GM04504 (cell line): ENCODE data around the gene WSB2.
A peak's percentile ranks its signal among the peaks of the same experiment; 100 is the strongest.
"Not testable (repeated sequence)": the region's sequence is repeated elsewhere in the genome, so short reads cannot be mapped to it uniquely, and the experiment has no call there.

Experiments
- DNase-seq: peaks from one replicate; pipeline ENCODE4 v3.0.0-alpha.2; 2012; ENCODE audit warnings: low read depth

WSB2 gene

DNA sequence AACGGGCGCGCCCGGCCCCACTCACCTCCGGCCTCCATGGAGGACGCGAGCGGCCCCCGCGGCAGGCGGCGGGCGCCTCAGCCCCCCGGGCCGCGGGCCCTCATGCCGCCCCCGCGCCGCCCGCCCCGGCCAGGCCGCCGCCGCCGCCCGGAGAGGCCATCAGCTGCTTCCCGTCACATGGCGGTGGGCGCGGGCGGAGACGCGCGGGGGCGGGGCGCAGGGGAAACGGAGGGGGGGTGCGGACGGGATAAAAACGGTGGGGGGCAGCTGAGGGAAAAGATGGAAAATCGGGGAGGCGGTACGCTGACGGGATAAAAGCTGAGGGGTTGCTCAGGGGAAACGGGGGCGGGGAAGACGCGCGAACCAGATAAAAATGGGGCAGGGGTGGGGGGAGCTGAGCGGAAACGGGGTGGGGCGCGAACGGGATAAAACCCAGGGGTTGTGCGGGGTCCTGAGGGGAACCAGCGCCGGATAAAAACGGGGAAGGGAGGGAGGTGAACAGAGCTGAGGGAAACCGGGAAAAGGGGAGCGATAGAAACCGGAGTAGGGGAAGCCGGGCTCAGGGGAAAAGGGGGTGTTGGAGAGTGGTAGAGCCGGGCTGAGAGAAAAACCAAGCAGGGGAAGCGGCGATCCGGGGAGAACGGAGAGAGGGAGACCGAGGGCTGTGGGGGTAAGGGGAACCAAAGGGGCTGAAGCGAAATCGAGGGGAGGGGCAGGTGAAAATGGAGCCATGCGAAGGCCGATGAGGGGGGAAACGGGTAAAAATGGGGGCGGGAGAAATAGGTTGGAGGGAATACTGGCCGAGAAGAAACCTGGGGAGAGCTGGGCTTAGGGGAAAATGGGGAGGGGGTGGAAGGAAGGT is at the start of gene WSB2:
TSS of gene WSB2 (minus strand) at position 169 of the 862 bp plus-strand sequence. CDS start at position 38, 131 bp downstream.
- DNase-seq: no peak

DNA sequence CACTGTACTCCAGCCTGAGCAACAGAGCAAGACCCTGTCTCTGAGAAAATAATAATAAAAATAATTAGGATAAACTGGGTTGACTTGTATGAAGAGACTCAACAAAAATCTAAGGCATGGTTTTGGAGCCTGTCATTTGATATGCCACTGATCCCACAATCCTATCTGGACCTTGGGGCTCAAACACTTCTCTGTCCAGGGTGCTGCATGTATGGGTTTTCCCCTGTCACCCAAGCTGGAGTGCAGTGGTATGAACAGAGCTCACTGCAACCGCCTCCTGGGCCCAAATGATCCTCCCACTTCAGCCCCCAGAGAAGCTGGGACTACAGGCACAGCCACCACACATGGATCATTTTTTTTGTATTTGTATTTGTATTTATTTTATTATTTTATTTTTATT is 48.1 kb upstream of the WSB2 start:
- no peak for DNase-seq

DNA sequence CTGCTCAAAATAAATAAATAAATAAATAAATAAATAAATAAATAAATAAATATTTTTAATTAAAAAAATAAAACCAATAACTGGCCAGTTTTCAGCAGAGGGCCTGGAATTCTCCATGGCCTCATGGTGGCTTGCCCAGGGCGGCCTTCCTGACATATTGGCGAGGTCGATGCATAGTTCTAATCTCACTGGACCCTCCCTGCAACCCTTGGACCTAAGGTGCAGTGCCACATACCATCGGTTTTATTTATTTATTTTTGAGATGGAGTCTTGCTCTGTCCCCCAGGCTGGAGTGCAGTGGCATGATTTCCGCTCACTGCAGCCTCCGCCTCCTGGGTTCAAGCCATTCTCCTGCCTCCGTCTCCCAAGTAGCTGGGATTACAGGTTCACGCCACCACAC is 46.7 kb upstream of the WSB2 start:
- no peak for DNase-seq

DNA sequence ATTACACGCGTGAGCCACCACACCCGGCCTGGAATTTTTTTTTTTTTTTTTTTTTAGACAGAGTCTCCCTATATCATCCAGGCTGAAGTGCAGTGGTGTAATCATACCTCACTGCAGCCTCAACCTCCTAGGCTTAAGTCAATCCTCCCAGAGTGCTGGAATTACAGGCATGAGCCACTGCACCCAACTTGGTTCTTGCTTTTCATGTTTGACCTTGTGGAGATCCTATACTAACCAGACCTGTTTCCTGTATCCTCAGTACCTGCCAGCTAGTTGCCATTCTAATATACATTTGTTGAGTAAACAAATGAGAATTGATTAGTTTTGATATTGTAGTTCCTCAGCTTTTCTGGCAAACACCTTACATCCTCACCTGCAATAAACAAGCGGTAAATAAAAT is 46.0 kb upstream of the WSB2 start:
- DNase-seq: no peak

DNA sequence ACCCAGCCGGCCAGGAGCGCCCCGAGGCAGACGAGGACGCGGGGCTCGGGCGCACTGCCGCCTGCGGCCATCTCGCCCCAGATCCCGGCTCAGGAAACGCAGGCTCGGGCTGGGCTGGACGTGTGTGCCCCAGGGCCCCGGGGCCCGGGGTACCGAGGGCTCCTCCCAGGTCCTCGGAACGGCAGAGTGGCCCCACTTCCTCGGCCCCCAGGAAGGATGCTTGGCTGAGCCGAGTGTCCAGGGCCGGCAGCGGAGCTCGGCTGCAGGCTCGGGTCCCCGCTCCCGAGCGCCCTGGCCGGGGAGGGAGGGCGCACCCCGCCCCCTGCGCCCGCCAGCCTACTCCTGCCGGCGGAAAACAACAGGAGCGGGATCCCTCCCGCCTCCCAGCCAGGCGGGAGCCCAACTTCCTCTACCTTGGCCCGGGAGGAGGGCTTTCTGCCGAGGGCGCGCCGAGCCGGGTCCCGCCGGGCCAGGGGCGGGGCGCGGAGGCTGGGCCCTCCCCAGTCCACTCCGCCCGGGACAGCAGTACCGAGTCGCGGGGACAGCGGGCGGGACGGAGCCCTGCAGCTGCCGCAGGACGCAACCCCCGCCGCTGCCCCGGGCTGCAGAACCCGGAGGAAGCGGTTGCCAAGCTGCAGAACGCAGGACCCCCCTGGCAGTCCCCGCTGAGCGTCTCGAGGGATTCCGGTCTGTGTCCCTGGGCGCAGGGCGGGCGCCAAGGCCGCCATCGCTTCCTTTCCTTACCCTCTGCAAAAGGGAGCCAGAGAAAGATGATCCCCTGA is 42.8 kb upstream of the WSB2 start, which contains the start of gene VSIG10:
TSS of gene VSIG10 (minus strand) at position 411 of the 782 bp plus-strand sequence. CDS start at position 71, 340 bp downstream.
- peak; percentile 51 for DNase-seq

DNA sequence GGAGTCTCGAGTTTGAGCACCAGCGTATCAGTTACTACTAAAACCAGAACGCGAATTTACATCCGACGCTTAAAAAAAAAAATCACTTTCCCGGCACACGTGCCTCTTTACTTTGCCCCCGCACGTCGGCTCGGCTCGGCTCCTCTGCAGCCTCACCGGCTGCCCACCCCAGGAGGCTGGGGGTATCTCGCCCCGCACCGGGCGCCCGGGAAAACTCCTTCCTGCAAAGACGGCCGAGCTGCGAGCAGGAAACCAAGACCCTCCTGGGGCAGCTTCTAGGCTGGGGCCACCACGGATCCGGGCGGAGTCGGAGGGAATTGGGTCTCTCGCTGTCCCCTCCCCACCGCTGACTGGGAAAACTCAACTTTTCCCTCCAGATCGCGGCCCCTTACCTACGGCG is 42.2 kb upstream of the WSB2 start:
- no peak for DNase-seq

DNA sequence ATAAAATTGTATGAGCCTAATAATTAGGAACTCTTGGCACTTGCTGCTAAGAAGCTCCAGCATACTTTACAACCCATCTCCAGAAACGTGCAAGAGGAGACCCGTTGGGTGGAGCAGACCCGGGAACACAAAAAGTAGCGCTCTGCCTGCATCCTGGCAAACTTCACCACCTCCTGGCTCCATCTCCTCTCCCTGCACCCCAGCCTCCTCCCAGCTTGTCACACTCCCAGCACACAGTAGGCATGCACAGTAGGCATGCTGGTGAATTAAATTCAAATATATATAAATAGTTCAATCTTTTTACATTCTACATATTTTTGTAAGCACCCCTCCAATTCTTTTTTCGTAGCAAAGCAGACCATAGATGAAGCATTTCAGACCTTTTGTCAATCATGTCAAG is 41.6 kb upstream of the WSB2 start:
- no peak for DNase-seq

DNA sequence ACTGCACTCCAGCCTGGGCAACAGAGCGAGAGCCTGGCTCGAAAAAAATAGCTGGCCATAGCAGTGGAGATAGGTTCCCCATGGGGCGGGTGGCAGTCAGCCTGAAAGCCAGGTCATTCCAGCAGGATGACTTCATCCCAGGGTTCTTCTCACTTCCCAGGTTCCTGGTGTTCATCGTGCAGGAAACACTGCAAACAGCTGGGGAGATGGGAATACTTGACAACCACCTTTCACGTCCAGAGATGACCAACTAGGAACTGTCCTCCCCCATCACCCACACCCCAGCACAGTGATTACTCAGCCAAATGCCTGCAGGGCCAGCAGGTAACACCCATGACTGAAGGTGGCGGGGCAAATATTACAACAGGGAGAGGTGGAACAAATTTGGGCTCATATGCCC is 41.1 kb upstream of the WSB2 start:
- no peak for DNase-seq

DNA sequence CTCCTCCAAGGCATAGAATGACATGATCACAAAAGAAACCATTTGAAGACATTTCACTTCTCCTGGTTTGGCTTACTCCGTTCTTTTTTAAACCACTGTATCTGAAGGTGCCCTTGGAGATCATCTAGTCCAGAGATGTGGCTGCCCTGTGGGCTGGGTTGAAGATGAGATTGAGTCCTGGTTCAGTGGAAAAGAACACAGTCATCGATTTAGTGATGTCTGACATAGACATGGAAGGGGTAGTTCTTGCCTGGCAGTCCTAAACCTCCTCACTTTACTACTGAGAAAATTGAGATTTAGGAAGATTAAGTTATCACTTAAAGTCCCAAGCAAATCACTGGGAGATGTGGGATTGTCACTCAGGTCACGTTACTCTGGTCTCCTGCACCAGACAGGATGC is 40.1 kb upstream of the WSB2 start:
- no peak for DNase-seq

DNA sequence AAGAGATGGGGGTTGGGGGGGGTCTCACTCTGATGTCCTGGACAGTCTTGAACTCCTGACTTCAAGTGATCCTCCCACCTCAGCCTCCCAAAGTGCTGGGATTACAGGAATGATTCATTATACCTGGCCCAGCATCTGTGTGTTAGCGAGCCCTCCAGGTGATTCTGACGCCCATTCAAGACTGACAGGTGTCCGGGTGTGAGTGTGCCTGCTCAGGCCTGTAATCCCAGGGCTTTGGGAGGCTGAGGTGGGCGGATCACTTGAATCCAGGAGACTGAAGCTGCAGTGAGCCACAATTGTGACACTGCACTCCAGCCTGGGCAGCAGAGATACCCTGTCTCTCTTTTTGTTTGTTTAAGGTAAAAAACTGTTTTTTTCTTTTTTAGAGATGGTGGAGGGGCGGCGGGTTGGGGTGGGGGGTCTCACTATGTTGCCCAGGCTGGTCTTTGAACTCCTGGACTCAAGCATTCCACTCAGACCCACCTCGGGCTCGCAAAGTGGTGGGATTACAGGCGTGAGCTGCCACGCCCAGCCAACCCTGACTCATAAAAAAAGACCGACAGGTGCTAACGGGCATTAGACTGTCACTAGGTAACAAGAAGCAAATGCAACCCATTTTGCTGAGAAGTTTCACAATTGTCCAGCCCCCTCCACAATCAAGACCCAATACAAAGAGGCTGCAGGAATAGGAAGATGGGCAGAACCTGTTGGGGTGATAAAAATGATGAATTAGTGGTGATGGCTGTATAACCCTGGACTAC is 38.1 kb upstream of the WSB2 start:
- DNase-seq: no peak

DNA sequence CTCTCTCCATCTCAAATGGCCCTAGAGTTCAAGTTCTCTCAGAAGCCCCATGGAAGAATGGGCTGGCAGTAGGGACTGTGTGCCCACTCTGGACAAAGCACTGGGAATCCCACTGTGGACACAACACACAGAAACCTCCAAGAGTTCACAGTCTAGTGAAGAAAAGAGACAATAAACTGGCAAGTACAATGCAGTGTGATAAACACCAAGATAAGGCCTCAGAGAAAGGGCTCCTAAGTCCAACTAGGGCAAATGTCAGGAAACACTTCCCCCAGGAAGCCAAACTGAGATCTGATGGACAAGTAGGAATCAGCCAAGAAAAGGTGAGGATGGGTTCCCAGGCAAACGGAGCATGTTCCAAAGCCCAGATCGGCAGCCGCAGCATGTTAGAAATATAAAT is 37.4 kb upstream of the WSB2 start:
- no peak for DNase-seq

DNA sequence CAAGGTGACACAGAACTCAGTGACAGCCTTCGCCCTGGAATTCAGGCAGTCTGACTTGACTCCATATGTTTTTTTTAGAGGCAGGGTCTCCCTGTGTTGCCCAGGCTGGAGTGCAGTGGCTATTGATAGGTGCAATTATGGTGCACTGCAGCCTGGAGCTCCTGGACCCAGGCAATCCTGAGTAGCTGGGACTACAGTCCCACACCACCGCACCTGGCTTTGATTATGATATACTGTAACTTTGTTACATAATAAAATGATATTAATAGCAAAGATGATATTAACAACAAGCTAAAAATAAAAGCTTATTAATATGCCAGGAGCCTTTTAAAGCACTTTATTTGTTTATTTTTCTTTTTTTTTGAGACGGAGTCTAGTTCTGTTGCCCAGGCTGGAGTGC is 33.1 kb upstream of the WSB2 start:
- DNase-seq: no peak

DNA sequence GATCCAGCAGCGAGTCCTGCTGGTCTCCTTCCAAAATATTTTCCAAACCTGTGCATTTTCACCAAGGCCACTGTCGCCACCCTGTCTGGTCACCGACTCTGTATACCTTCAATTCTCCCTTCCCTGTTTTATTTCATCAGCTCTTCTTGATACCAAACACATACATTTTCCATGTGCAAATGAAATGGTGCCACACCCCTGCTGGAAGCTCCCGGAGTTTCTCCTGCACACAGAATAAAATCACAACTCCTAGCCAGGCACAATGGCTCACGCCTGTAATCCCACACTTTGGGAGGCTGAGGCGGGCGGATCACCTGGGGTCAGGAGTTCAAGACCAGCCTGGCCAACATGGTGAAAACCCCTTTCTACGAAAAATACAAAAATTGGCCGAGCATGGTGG is 28.8 kb upstream of the WSB2 start:
- no peak for DNase-seq

DNA sequence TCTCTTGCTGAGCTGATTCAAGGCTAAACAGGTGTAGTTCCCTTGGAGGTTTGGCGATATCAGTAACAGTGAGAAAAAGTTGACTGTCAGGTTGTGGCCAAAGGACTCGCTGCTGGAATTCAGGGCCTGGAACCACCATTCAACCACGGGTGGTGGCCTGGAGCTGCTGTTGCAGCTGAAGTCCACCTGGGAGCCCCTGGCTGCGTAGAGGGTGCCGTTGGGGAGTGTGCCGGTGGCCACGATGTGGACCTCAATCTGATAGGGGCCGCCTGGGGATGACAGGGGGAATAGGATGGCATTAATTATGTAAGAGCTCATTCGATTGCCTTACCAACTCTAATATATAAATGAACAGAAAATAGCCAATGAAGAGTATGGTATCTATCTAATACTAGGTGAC is 21.2 kb upstream of the WSB2 start:
- DNase-seq: no peak

DNA sequence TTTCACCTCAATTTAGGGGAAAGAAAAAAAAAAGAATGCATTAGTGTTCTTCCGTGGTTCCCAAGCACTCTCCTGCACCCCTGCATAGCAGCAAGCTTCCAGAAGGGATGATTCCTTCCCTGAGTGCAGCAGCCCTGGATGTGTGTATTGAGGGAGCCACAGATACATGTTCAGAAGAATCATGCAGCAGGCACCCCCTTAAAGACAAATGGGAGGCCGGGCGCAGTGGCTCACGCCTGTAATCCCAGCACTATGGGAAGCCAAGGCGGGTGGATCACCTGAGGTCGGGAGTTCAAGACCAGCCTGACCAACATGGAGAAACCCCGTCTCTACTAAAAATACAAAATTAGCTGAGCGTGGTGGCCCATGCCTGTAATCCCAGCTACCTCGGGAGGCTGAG is 20.5 kb upstream of the WSB2 start:
- not testable (repeated sequence) for DNase-seq

DNA sequence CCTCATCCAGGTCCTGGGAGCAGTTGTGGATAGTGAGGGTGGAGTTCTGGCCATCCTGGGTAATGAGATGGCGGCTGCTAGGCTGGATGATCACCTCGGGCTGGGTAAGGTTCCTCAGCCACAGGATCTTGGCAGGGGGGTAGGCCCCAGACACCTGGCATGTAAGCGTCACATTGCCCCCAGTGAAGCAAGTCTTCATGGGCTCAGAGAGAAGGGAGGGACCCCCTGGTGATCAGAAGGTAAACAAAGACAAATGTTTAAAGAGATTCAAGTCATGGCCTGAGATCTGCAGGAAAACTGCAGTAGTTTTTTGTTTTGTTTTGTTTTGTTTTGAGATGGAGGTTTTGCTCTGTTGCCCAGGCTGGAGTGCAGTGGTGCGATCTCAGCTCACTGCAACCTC is 12.8 kb upstream of the WSB2 start:
- no peak for DNase-seq

DNA sequence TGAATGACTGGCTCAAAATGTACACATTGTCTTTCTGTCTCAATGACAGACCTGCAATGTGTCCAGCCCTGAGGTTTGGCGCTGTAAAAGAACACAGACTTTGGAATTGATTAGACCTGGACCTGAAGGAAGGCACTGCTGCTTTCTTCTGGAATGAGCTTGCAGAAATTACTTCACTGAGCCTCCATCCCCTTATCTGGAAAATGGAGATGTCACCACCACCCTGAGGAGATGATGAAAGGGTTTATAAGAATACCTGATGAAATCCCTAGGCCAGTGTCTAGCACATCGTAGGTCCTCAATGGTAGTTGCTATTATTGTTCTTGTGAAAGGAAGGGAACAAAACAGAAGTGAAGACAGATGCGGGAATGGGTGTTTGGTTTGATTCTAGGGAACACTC is 9.7 kb upstream of the WSB2 start:
- DNase-seq: no peak

DNA sequence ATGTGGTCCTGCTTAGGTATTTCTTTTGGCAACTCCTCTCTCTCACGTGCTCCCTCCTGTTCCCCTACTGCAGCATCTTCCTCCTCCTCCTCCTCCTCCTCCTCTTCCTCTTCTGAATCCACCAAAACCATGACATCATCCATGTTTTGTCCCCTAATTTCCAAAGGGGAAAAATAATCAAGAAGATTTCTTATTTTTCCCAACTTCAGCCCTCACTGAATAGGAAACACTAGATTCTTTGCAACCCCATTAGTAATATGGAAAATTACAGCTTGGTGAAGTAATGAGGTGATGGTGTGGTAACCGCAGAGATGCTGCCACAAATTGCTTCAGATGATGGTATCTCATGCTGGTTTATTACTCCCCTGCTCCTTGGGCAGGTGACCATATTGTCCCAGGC is 7.5 kb upstream of the WSB2 start:
- no peak for DNase-seq

DNA sequence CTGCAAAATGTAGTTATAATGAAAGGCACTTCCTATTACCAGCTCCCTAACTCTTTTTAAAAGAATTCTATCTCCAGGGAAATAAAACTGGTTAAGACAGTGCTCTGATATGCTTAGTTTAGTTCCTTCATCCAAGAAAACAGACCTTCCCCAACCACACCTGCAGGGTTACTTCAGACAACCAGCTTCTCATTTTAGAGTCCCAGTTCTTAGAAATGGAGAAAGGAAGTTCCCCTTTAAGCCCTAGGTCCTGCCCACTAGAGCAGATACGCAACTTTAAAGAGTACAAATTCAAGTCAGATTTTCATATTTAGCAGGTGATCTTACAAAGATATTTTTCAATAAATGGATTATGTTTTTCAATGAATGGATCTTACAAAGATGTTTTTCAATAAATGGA is 4.4 kb upstream of the WSB2 start:
- no peak for DNase-seq

DNA sequence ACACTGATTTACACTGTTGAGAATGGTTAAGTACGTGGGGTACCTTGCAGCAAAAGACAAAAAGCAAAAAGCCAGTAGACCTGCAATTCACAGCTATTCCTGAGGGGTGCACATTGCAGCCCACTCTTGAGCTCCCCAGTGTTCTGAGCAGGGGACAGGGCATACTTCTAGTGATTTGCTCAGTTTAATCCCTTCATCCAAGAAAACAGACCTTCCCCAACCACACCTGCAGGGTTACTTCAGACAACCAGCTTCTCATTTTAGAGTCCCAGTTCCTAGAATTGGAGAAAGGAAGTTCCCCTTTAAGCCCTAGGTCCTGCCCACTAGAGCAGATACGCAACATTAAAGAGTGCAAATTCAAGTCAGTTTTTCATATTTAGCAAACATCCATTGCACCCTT is 3.6 kb upstream of the WSB2 start:
- no peak for DNase-seq

DNA sequence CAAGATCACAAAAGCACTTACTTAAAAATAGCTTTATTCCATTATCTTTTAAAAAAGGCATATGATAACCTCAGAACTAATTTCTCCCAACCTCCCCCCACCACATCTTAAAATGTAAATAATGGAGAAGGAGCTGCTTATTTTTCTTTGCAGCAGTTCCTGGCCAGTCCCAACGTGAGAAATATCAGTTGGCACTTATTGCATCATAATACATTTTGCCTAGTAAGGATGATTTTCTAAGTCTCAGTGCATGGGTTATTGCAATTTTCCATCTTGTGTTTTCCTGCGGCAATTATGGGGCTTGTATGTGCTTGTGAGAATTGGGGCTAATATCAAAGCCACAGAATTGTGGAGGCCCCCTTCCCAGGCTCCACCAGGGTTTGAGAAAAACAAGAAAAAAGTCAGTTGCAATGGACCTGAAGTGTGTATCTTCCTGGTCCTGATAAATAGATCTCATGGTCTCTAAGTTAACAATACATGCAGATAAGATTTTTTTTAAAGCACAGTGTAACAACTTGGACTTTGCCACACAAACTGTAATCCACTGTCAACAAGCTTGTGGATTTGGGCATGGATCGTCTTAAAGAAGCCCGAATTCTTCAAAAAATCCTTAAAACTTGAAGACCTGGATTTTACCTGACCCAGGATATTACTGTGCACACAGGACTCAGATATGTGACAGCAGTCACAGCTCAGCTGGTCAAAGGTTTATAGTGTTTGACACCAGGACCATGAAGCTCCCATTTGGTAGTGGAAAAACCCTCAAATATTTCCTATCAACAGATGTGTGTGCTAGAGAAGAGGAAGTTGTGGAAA is 2.8 kb upstream of the WSB2 start:
- no peak for DNase-seq
